AG10803 (cell line): ENCODE results near the gene PDE6C.

ENCODE experiments used
- DNase-seq: peaks from one replicate; pipeline ENCODE4 v3.0.0; 2010; ENCODE audit warnings: low read depth
- H3K4me3 ChIP-seq: 2 replicates; pipeline ENCODE4 v1.5.1; 2011; ENCODE audit warnings: mild to moderate bottlenecking, low read length, control low read depth
- TF ChIP-seq, protein P1 (sequence below): conservative IDR thresholded peaks from 2 replicates; pipeline ENCODE4 v1.5.1; 2011; ENCODE audit warnings: mild to moderate bottlenecking, low read length, control low read depth, inconsistent platforms

Gene PDE6C

GRCh38 chr10:93572606-93573005 lies 39.7 kb upstream of the PDE6C start:
- H3K4me3 ChIP-seq, result no peak overlapping the region
- TF ChIP-seq, protein P1, sequence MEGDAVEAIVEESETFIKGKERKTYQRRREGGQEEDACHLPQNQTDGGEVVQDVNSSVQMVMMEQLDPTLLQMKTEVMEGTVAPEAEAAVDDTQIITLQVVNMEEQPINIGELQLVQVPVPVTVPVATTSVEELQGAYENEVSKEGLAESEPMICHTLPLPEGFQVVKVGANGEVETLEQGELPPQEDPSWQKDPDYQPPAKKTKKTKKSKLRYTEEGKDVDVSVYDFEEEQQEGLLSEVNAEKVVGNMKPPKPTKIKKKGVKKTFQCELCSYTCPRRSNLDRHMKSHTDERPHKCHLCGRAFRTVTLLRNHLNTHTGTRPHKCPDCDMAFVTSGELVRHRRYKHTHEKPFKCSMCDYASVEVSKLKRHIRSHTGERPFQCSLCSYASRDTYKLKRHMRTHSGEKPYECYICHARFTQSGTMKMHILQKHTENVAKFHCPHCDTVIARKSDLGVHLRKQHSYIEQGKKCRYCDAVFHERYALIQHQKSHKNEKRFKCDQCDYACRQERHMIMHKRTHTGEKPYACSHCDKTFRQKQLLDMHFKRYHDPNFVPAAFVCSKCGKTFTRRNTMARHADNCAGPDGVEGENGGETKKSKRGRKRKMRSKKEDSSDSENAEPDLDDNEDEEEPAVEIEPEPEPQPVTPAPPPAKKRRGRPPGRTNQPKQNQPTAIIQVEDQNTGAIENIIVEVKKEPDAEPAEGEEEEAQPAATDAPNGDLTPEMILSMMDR, result no peak
- no peak for DNase-seq

DNA sequence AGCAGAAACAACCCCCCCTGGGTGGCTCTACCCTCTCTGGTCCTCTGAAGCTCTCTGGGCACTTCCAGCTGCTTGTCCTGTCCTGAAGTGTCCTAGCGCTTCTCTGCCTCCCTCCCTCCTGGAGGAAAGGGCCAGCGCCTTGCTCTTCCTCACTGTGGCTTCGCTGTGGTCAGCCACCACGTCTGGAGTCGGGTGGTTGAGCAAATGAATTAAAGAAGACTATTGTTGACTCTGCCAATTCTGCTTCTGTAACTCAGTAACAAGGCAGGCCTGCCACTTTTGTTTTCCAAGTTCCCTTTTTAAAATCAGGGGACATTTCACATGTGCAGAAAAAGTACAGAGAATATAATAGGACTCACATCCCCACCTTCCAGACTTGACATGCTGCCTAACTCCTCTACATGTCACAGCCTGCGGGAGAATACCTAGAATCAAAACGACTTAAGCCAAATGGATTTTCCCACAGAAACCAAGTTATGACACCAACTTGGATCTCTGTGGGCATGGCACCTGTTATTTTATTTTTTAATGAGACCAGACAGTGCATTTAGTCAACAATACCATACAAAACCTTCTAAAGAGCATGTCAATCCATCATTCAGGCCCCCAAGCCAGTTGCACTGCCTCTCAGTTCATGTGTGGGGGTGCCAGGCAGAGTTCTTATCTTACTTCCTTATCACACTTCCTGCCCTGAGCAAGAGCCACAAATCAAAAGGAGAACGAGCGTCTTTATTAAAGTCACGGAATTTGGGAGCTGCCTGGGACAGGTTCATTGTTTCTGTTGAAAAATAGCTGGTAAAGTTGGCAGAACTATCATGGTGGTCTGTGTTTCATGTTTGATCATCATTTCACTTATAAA lies 39.1 kb upstream of the PDE6C start:
- TF ChIP-seq, protein P1, result no peak
- no peak overlapping the region for H3K4me3 ChIP-seq
- no peak for DNase-seq

GRCh38 chr10:93573924-93574323 lies 38.4 kb upstream of the PDE6C start:
- TF ChIP-seq, protein P1, result no peak
- no peak for DNase-seq
- H3K4me3 ChIP-seq, result no peak overlapping the region

DNA sequence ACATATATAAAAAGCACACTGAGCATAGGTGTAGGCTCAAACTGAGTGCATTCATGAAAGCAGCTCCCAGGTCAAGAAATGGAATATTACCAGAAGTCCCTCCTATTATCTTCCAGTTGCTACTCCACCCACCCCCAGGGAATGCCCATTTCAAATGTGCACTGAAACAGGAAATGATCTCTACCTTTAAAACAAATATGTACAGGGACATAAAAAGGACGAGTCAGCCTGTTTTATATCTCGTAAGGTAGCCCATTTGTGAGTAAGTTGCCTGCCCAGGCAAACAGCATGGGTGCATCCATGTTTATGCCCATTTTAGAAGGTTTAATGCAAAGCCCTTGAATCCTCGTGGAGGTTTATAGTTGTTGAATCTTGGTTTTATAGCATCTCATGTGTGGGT lies 35.4 kb upstream of the PDE6C start:
- H3K4me3 ChIP-seq, result no peak overlapping the region
- no peak for DNase-seq
- TF ChIP-seq, protein P1, result no peak

DNA sequence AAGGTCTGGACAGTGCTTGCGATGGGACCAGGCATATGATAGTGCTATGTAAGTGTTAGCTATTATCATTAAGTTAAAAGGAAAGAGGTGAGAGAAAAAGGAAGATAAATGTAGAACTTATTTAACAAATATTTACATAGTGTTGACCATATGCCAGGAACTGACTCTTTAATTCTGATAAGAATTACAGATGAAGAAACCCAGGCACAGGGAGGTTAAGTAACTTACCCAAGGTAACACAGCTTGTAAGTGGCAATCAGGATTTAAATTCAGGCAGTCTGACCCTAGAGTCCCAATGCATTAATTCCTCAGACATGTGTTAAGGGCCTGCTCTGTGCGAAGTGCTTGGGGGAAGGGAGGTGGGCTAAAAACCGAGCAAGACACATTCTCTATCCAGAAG lies 34.8 kb upstream of the PDE6C start:
- TF ChIP-seq, protein P1, result no peak
- H3K4me3 ChIP-seq, result no peak overlapping the region
- DNase-seq, result no peak

DNA sequence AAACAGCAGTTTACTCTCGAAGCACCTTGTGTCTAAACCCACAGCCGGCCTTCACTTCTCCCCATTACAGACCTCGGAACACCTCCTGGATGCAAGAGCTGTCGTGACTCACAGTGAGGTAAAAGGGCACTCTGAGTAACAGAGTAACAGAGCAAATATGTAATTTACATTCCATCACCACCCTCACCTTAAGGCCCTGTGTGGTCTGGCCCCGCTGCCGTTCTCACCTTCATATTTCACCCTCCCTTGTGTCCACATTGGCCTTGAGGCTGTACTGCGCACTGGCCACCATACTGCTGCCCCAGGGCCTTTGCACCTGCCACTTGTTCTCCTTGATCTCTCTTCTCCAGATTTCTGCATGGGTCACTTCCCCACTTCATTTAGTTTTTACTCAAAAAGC lies 33.2 kb upstream of the PDE6C start:
- TF ChIP-seq, protein P1, result no peak
- H3K4me3 ChIP-seq, result no peak overlapping the region
- DNase-seq, result no peak
